GM19395 (cell line): ENCODE results near the gene EHBP1.
A peak's percentile ranks its signal among the peaks of the same experiment; 100 is the strongest.

Experiments
- ATAC-seq: cut with Tn5 transposase; IDR thresholded peaks from one replicate; pipeline ENCODE4 v1.9.1; 2021; ENCODE audit warnings: mild to moderate bottlenecking, moderate library complexity; ENCODE audit not compliant: unreplicated experiment

EHBP1 gene

GRCh38 chr2:62774555-62775366 lies 69.2 kb downstream of the EHBP1 start:
- no peak for ATAC-seq

- no peak for ATAC-seq
Observed at GRCh38 chr2:62775367-62775668, 69.8 kb downstream of the EHBP1 start.

GRCh38 chr2:62783679-62784078 lies 78.2 kb downstream of the EHBP1 start:
- no peak for ATAC-seq

- no peak for ATAC-seq
Observed at GRCh38 chr2:62784341-62784740, 78.8 kb downstream of the EHBP1 start.

GRCh38 chr2:62785216-62785615 lies 79.7 kb downstream of the EHBP1 start:
- peak; percentile 85 for ATAC-seq

- ATAC-seq, result no peak
Observed at GRCh38 chr2:62785810-62786597, 80.5 kb downstream of the EHBP1 start.

GRCh38 chr2:62787386-62787785 lies 81.9 kb downstream of the EHBP1 start:
- no peak for ATAC-seq

- ATAC-seq, result no peak
Observed at GRCh38 chr2:62789518-62789917, 84.0 kb downstream of the EHBP1 start.

- ATAC-seq, result no peak
Observed at GRCh38 chr2:62789918-62790317, 84.4 kb downstream of the EHBP1 start.

GRCh38 chr2:62792408-62792807 lies 86.9 kb downstream of the EHBP1 start:
- ATAC-seq, result no peak

GRCh38 chr2:62793213-62793612 lies 87.7 kb downstream of the EHBP1 start:
- ATAC-seq, result no peak

GRCh38 chr2:62794791-62795190 lies 89.3 kb downstream of the EHBP1 start:
- ATAC-seq, result no peak

GRCh38 chr2:62795341-62795740 lies 89.8 kb downstream of the EHBP1 start:
- no peak for ATAC-seq

- ATAC-seq, result no peak
Observed at GRCh38 chr2:62797107-62797506, 91.6 kb downstream of the EHBP1 start.

GRCh38 chr2:62800618-62801017 lies 95.1 kb downstream of the EHBP1 start:
- no peak for ATAC-seq

GRCh38 chr2:62801110-62801509 lies 95.6 kb downstream of the EHBP1 start:
- ATAC-seq, result no peak

GRCh38 chr2:62801814-62802523 lies 96.5 kb downstream of the EHBP1 start:
- ATAC-seq, result no peak

- no peak for ATAC-seq
Observed at GRCh38 chr2:62803961-62804360, 98.4 kb downstream of the EHBP1 start.

- no peak for ATAC-seq
Observed at GRCh38 chr2:62806231-62806630, 100.7 kb downstream of the EHBP1 start.

- ATAC-seq, result no peak
Observed at GRCh38 chr2:62808554-62808953, 103.0 kb downstream of the EHBP1 start.

GRCh38 chr2:62811086-62811485 lies 105.6 kb downstream of the EHBP1 start:
- no peak for ATAC-seq

GRCh38 chr2:62811972-62812371 lies 106.5 kb downstream of the EHBP1 start:
- no peak for ATAC-seq
